ENCODE data around the gene PTPRO. TPM values are rescaled to one million over a fixed set of nuclear protein-coding genes. Genes with fewer than 3 reads are reported as not detected.

Gene PTPRO
- total RNA-seq, 1 donor from 2014 or later: 5.8 TPM

DNA sequence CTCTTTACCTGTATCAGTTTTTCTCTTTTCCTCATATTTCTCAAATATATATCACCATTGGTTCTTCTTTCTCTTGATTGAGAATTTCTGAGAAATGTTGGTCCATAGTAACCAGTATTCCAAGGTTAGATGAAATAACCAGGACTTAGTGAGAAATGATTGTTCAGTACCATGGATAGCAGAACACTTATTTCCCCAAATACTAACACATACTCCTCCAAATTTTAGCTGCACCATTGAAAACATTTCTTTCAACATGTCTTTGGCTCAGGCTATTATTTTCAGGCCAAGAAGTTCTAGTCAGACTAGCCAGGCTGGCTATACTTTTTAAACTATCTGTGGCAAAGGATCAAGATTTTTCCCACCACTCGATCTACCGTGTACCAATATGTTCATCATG lies 113.3 kb downstream of the PTPRO start:
- DNase-seq (ENCODE audit: low spot score): no peak
- H3K4me1 Mint-ChIP-seq: no peaks in the 10 kb centered on the region
- H3K4me3 Mint-ChIP-seq: no peak overlapping the region
- no peak overlapping the region for H3K27ac ChIP-seq
- H3K9me3 ChIP-seq (ENCODE audit: low read depth): no peaks in the 10 kb centered on the region
- H3K27ac Mint-ChIP-seq: no peak overlapping the region
- H2AFZ ChIP-seq (replicated peaks): no peak overlapping the region
- no peaks in the 10 kb centered on the region for H3K36me3 ChIP-seq
- H3F3A ChIP-seq (ENCODE audit: low read depth): no peaks in the 10 kb centered on the region
- no peak overlapping the region for H3K9ac ChIP-seq
- H3K27me3 Mint-ChIP-seq (ENCODE audit: insufficient read depth, low read depth): no peaks in the 10 kb centered on the region
- TF ChIP-seq EZH2 (IDR thresholded peaks at IDR 0.05): no peak
- TF ChIP-seq, protein P1, sequence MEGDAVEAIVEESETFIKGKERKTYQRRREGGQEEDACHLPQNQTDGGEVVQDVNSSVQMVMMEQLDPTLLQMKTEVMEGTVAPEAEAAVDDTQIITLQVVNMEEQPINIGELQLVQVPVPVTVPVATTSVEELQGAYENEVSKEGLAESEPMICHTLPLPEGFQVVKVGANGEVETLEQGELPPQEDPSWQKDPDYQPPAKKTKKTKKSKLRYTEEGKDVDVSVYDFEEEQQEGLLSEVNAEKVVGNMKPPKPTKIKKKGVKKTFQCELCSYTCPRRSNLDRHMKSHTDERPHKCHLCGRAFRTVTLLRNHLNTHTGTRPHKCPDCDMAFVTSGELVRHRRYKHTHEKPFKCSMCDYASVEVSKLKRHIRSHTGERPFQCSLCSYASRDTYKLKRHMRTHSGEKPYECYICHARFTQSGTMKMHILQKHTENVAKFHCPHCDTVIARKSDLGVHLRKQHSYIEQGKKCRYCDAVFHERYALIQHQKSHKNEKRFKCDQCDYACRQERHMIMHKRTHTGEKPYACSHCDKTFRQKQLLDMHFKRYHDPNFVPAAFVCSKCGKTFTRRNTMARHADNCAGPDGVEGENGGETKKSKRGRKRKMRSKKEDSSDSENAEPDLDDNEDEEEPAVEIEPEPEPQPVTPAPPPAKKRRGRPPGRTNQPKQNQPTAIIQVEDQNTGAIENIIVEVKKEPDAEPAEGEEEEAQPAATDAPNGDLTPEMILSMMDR (IDR thresholded peaks at IDR 0.05): no peak
- no peaks in the 10 kb centered on the region for H3K27me3 ChIP-seq
- no peaks in the 10 kb centered on the region for H3K79me2 ChIP-seq (ENCODE audit: low read depth)
- no peaks in the 10 kb centered on the region for H3K4me1 ChIP-seq
- no peaks in the 10 kb centered on the region for H4K20me1 ChIP-seq (ENCODE audit: low read depth)
- no peak overlapping the region for H3K4me3 ChIP-seq
- peaks cover 11% of the 10 kb centered on the region for H3K9me3 Mint-ChIP-seq
- H3K4me2 ChIP-seq: no peak overlapping the region
- H3K36me3 Mint-ChIP-seq: no peaks in the 10 kb centered on the region

DNA sequence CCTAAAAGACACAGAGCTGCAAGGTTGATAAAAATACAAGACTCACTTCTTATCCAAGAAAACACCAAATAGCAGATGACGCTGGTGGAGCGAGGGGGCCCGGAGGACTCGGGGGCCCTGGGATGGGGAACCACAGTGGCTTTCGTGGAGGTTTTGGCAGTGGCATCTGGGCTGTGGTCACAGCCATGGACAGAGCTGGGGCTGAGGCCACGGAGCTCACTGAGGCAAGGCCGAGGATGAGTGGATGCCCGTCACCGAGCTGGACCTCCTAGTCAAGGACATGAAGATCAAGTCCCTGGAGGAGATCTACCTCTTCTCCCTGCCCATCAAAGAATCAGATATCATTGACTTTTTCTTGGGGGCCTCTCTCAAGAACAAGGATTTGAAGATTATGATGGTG lies 117.2 kb downstream of the PTPRO start:
- Histone ChIP-seq H3K27ac (no peak overlapping the region), H3K79me2 (ENCODE audit: low read depth) (no peaks in the 10 kb centered on the region), H3K9ac (no peak overlapping the region), H3K36me3 (no peaks in the 10 kb centered on the region), H2AFZ (replicated peaks) (no peak overlapping the region), H3K27me3 (no peaks in the 10 kb centered on the region), H3K4me1 (no peaks in the 10 kb centered on the region), H3K4me2 (no peak overlapping the region), H3K4me3 (no peak overlapping the region), H3K9me3 (ENCODE audit: low read depth) (no peaks in the 10 kb centered on the region), H3F3A (ENCODE audit: low read depth) (no peaks in the 10 kb centered on the region), H4K20me1 (ENCODE audit: low read depth) (no peaks in the 10 kb centered on the region)
- TF ChIP-seq EZH2 (IDR thresholded peaks at IDR 0.05) (no peak), EZH2phosphoT487 (IDR thresholded peaks at IDR 0.05) (no peak)
- TF ChIP-seq, protein P1 (IDR thresholded peaks at IDR 0.05): no peak
- Mint-ChIP-seq H3K4me1 (no peaks in the 10 kb centered on the region), H3K9me3 (peaks cover 13% of the 10 kb centered on the region), H3K27ac (no peak overlapping the region), H3K36me3 (no peaks in the 10 kb centered on the region), H3K27me3 (ENCODE audit: insufficient read depth, low read depth) (no peaks in the 10 kb centered on the region), H3K4me3 (no peak overlapping the region)
- DNase-seq (ENCODE audit: low spot score): no peak

DNA sequence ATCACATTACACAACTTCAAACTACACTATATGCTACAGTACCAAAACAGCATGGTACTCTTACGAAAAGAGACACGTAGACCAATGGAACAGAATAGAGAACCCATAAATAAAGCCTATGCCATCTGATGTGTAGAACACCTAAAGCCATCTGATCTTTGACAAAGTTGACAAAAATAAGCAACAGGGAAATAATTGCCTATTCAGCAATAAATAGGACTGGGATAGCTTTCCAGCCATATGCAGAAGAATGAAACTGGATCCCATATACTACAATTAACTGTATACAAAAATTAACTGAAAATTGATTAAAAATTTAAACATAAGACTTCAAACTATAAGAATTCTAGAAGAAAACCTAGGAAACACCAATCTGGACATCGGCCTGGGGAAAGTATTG lies 120.7 kb downstream of the PTPRO start:
- no peaks in the 10 kb centered on the region for H3K27me3 ChIP-seq
- H4K20me1 ChIP-seq (ENCODE audit: low read depth): no peaks in the 10 kb centered on the region
- no peak for DNase-seq (ENCODE audit: low spot score)
- TF ChIP-seq EZH2phosphoT487 (IDR thresholded peaks at IDR 0.05) (no peak), EZH2 (IDR thresholded peaks at IDR 0.05) (no peak)
- TF ChIP-seq, protein P1 (IDR thresholded peaks at IDR 0.05): no peak
- H3K9me3 ChIP-seq (ENCODE audit: low read depth): no peaks in the 10 kb centered on the region
- Mint-ChIP-seq H3K27me3 (ENCODE audit: insufficient read depth, low read depth) (no peaks in the 10 kb centered on the region), H3K36me3 (no peaks in the 10 kb centered on the region), H3K27ac (peak overlapping the region; percentile 7), H3K4me3 (no peak overlapping the region), H3K4me1 (no peaks in the 10 kb centered on the region), H3K9me3 (peaks cover 9% of the 10 kb centered on the region)
- H3K27ac ChIP-seq: no peak overlapping the region
- H3K79me2 ChIP-seq (ENCODE audit: low read depth): no peaks in the 10 kb centered on the region
- no peak overlapping the region for H3K9ac ChIP-seq
- H3F3A ChIP-seq (ENCODE audit: low read depth): no peaks in the 10 kb centered on the region
- no peak overlapping the region for H3K4me2 ChIP-seq
- H3K4me3 ChIP-seq: no peak overlapping the region
- no peaks in the 10 kb centered on the region for H3K4me1 ChIP-seq
- H3K36me3 ChIP-seq: no peaks in the 10 kb centered on the region
- H2AFZ ChIP-seq (replicated peaks): no peak overlapping the region

DNA sequence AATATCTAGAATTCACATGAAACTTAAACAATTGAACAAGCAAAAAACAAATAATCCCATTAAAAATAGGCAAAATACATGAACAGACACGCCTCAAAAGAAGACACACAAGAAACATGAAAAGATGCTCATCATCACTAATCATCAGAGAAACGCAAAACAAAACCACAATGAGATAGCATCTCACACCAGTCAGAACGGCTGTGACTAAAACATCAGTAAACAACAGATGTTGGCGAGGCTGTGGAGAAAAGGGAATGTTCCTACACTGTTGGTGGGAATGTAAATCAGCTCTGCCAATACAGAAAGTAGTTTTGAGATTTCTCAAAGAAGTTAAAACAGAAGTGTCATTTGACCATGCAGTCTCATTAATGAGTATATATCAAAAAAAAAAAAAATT lies 121.3 kb downstream of the PTPRO start:
- TF ChIP-seq, protein P1 (IDR thresholded peaks at IDR 0.05): no peak
- TF ChIP-seq EZH2phosphoT487 (IDR thresholded peaks at IDR 0.05) (no peak), EZH2 (IDR thresholded peaks at IDR 0.05) (no peak)
- no peak overlapping the region for H3K4me3 ChIP-seq
- no peaks in the 10 kb centered on the region for H3K36me3 Mint-ChIP-seq

More for the DNA sequence above, 121.3 kb downstream of the PTPRO start:
- H3K27ac ChIP-seq: no peak overlapping the region
- no peaks in the 10 kb centered on the region for H3K9me3 ChIP-seq (ENCODE audit: low read depth)
- H4K20me1 ChIP-seq (ENCODE audit: low read depth): no peaks in the 10 kb centered on the region
- no peak overlapping the region for H2AFZ ChIP-seq (replicated peaks)
- no peaks in the 10 kb centered on the region for H3K79me2 ChIP-seq (ENCODE audit: low read depth)
- no peaks in the 10 kb centered on the region for H3K4me1 Mint-ChIP-seq
- DNase-seq (ENCODE audit: low spot score): no peak
- H3K4me3 Mint-ChIP-seq: no peak overlapping the region
- H3K9me3 Mint-ChIP-seq: peaks cover 5% of the 10 kb centered on the region
- H3K27ac Mint-ChIP-seq: no peak overlapping the region
- H3K36me3 ChIP-seq: no peaks in the 10 kb centered on the region
- H3F3A ChIP-seq (ENCODE audit: low read depth): no peaks in the 10 kb centered on the region
- H3K27me3 Mint-ChIP-seq (ENCODE audit: insufficient read depth, low read depth): no peaks in the 10 kb centered on the region
- no peaks in the 10 kb centered on the region for H3K27me3 ChIP-seq
- H3K4me2 ChIP-seq: no peak overlapping the region
- H3K9ac ChIP-seq: no peak overlapping the region
- H3K4me1 ChIP-seq: no peaks in the 10 kb centered on the region
